ENCODE data around the gene METTL3. TPM values are rescaled to one million over a fixed set of nuclear protein-coding genes. Genes with fewer than 3 reads are reported as not detected.

The METTL3 gene
- total RNA-seq, 4 donors from 2014 or later = 32.9 to 130 (median 44.3) TPM

GRCh38 chr14:21536418-21537089 is 25.4 kb upstream of the METTL3 start:
- no peak for DNase-seq
- no peak for TF ChIP-seq CTCF (IDR thresholded peaks at IDR 0.05)
- no peak for TF ChIP-seq POLR2A (IDR thresholded peaks at IDR 0.05)
- Histone ChIP-seq H3K9me3 (no peaks in the 10 kb centered on the region), H3K4me1 (no peaks in the 10 kb centered on the region), H3K36me3 (no peaks in the 10 kb centered on the region), H3K4me3 (peak overlapping the region in 3 of 4 donors; percentile 12 to 46 (median 42)), H3K27me3 (no peaks in the 10 kb centered on the region), H3K27ac (peak overlapping the region in 1 of 4 donors; percentile 37)

- TF ChIP-seq POLR2A (IDR thresholded peaks at IDR 0.05) (no peak), CTCF (IDR thresholded peaks at IDR 0.05) (no peak)
- Histone ChIP-seq H3K27ac (no peak overlapping the region), H3K4me1 (no peaks in the 10 kb centered on the region), H3K27me3 (no peaks in the 10 kb centered on the region), H3K4me3 (peak overlapping the region in 1 of 4 donors; percentile 46), H3K9me3 (no peaks in the 10 kb centered on the region), H3K36me3 (no peaks in the 10 kb centered on the region)
- no peak for DNase-seq
These were observed 24.6 kb upstream of the METTL3 start for GRCh38 chr14:21535545-21536417.

DNA sequence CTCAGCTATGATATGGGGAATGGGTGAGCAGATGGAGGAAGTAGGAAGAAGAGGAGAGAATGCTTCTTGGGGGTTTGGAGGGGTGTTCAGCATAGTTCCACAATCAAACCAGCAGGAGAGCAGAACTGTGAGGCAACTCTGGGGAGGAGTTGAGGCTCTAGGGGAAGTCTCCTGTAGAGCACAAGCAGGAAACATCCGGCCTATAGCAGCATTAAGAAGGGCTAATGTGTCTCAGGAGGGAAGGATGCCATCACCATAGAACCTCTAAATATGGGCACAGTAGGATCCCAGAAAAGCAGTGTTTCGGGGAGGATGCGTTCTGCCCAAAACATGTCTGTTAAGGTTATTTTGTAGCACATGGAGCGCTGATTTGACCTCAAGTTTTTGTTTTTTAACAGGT is 23.4 kb upstream of the METTL3 start:
- no peaks in the 10 kb centered on the region for H3K9me3 ChIP-seq
- H3K27ac ChIP-seq = no peak overlapping the region
- H3K4me1 ChIP-seq = no peaks in the 10 kb centered on the region
- H3K4me3 ChIP-seq = no peak overlapping the region
- no peak for DNase-seq
- TF ChIP-seq CTCF (IDR thresholded peaks at IDR 0.05) = no peak
- TF ChIP-seq POLR2A (IDR thresholded peaks at IDR 0.05) = no peak
- H3K27me3 ChIP-seq = no peaks in the 10 kb centered on the region
- no peaks in the 10 kb centered on the region for H3K36me3 ChIP-seq

GRCh38 chr14:21533294-21533693 is 22.2 kb upstream of the METTL3 start:
- H3K4me1 ChIP-seq = no peaks in the 10 kb centered on the region
- no peak overlapping the region for H3K27ac ChIP-seq
- H3K9me3 ChIP-seq = no peaks in the 10 kb centered on the region
- H3K4me3 ChIP-seq = no peak overlapping the region
- H3K27me3 ChIP-seq = no peaks in the 10 kb centered on the region
- no peak for TF ChIP-seq CTCF (IDR thresholded peaks at IDR 0.05)
- no peak for TF ChIP-seq POLR2A (IDR thresholded peaks at IDR 0.05)
- DNase-seq = no peak
- no peaks in the 10 kb centered on the region for H3K36me3 ChIP-seq

DNA sequence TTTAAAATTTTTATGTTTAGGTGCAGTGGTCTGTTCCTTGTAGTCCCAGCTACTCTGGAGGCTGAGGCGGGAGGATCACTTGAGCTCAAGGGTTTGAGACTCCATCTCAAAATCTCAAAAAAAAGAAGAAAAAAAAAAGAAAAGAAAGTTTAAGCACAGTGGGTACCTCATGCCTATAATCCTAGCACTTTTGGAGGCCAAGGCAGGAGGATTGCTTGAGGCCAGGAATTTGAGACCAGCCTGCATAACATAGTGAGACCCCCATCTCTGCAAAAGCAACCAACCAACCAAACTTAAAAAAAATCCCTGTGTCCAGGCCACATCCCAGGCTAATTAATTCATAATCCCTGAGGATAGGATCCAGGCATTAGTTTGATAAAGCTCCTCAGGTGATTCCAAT is 18.4 kb upstream of the METTL3 start:
- H3K27me3 ChIP-seq = no peaks in the 10 kb centered on the region
- TF ChIP-seq CTCF (IDR thresholded peaks at IDR 0.05) (no peak), POLR2A (IDR thresholded peaks at IDR 0.05) (no peak)
- no peaks in the 10 kb centered on the region for H3K36me3 ChIP-seq
- no peaks in the 10 kb centered on the region for H3K9me3 ChIP-seq
- no peak for DNase-seq
- H3K4me3 ChIP-seq = no peak overlapping the region
- H3K4me1 ChIP-seq = peaks cover 0 to 10% (median 0%) of the 10 kb centered on the region in 4 donors
- no peak overlapping the region for H3K27ac ChIP-seq
